HCT116 (cell line): ENCODE data around the gene ENPP4.

Experiments used
- CTCF ChIP-seq, 3 experiments: fragments of 200-600 bp in 1 of 3; sonication (generic) in 1 of 3; IDR thresholded peaks in 2 of 3; conservative IDR thresholded peaks in 1 of 3; 2 replicates each; pipeline ENCODE4 v1.5.1; 2012 to 2017; ENCODE audit warnings: low read depth in 2 of 3, low read length in 2 of 3, antibody characterized with exemption in 1 of 3, borderline replicate concordance in 1 of 3, control low read depth in 1 of 3, mild to moderate bottlenecking in 1 of 3, mixed read lengths in 1 of 3, mixed run types in 1 of 3, moderate library complexity in 1 of 3; ENCODE audit not compliant: insufficient read depth in 1 of 3
- POLR2A ChIP-seq: IDR thresholded peaks from 2 replicates; pipeline ENCODE4 v1.7.0; 2011; ENCODE audit warnings: borderline replicate concordance; ENCODE audit not compliant: insufficient read depth, insufficient read length; ENCODE audit errors: extremely low read depth
- POLR2AphosphoS5 ChIP-seq: IDR thresholded peaks from 2 replicates; pipeline ENCODE4 v1.6.1; 2011; ENCODE audit warnings: mild to moderate bottlenecking, low read depth, low read length, moderate library complexity
- RAD21 ChIP-seq: IDR thresholded peaks from 2 replicates; pipeline ENCODE4 v1.6.1; 2012; ENCODE audit warnings: low read depth, mild to moderate bottlenecking
- SIN3A ChIP-seq: IDR thresholded peaks from 2 replicates; pipeline ENCODE4 v1.6.1; 2012; ENCODE audit warnings: low read depth
- TF ChIP-seq, protein P1 (sequence below): IDR thresholded peaks from 2 replicates; pipeline ENCODE4 v1.6.1; 2012; ENCODE audit warnings: low read depth

GRCh38 chr6:46080111-46080510, 49.7 kb upstream of the ENPP4 start:
- TF ChIP-seq POLR2A (no peak), SIN3A (no peak), RAD21 (no peak), CTCF (IDR thresholded peaks at IDR 0.05 in 2 of 3, conservative IDR thresholded peaks at IDR 0.05 in 1 of 3; ENCODE audit: borderline replicate concordance in 1 of 3, insufficient read depth in 1 of 3, low read depth in 2 of 3, low read length in 2 of 3) (no peak), POLR2AphosphoS5 (no peak)
- TF ChIP-seq, protein P1, sequence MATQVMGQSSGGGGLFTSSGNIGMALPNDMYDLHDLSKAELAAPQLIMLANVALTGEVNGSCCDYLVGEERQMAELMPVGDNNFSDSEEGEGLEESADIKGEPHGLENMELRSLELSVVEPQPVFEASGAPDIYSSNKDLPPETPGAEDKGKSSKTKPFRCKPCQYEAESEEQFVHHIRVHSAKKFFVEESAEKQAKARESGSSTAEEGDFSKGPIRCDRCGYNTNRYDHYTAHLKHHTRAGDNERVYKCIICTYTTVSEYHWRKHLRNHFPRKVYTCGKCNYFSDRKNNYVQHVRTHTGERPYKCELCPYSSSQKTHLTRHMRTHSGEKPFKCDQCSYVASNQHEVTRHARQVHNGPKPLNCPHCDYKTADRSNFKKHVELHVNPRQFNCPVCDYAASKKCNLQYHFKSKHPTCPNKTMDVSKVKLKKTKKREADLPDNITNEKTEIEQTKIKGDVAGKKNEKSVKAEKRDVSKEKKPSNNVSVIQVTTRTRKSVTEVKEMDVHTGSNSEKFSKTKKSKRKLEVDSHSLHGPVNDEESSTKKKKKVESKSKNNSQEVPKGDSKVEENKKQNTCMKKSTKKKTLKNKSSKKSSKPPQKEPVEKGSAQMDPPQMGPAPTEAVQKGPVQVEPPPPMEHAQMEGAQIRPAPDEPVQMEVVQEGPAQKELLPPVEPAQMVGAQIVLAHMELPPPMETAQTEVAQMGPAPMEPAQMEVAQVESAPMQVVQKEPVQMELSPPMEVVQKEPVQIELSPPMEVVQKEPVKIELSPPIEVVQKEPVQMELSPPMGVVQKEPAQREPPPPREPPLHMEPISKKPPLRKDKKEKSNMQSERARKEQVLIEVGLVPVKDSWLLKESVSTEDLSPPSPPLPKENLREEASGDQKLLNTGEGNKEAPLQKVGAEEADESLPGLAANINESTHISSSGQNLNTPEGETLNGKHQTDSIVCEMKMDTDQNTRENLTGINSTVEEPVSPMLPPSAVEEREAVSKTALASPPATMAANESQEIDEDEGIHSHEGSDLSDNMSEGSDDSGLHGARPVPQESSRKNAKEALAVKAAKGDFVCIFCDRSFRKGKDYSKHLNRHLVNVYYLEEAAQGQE, result no peak
